ENCODE data around the gene CTAGE9.
"Not testable (repeated sequence)": the region's sequence is repeated elsewhere in the genome, so short reads cannot be mapped to it uniquely, and the experiment has no call there.

GRCh38 chr6:131700851-131701250 lies 10.0 kb downstream of the CTAGE9 start:
- TF ChIP-seq POLR2AphosphoS5, POLR2A, EP300 (IDR thresholded peaks at IDR 0.05): not testable (repeated sequence)
- TF ChIP-seq, protein P1, sequence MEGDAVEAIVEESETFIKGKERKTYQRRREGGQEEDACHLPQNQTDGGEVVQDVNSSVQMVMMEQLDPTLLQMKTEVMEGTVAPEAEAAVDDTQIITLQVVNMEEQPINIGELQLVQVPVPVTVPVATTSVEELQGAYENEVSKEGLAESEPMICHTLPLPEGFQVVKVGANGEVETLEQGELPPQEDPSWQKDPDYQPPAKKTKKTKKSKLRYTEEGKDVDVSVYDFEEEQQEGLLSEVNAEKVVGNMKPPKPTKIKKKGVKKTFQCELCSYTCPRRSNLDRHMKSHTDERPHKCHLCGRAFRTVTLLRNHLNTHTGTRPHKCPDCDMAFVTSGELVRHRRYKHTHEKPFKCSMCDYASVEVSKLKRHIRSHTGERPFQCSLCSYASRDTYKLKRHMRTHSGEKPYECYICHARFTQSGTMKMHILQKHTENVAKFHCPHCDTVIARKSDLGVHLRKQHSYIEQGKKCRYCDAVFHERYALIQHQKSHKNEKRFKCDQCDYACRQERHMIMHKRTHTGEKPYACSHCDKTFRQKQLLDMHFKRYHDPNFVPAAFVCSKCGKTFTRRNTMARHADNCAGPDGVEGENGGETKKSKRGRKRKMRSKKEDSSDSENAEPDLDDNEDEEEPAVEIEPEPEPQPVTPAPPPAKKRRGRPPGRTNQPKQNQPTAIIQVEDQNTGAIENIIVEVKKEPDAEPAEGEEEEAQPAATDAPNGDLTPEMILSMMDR (IDR thresholded peaks at IDR 0.05): not testable (repeated sequence)
